C4-2B (cell line): Measurements from ENCODE around the gene PPARG.

Experiments
- ZFX ChIP-seq: fragments of 450-650 bp; IDR thresholded peaks from 2 replicates; pipeline ENCODE4 v1.6.1; 2017
- TF ChIP-seq, protein P1 (sequence below): fragments of 450-650 bp; conservative IDR thresholded peaks from 2 replicates; pipeline ENCODE4 v1.5.1; 2017; ENCODE audit warnings: mild to moderate bottlenecking

DNA sequence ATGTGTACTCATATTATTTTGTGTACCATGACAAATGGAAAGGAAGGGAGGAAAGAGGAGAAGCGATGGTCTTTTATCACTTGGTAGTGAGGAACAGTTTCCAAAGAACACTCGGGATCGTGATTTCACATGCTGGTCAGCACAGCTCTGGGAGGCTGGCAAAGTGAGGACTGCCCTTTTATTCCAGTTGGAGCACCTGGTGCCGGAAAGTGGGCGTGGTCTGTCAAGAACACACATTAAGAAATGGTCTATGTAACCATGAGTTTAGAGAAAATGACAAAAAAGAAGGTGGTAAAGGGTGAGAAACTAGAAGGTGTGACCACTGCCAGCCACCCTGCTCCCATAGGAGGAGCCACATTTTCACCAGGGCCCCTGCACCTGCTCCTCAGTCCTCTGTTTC lies 188.4 kb downstream of the PPARG start:
- TF ChIP-seq, protein P1, sequence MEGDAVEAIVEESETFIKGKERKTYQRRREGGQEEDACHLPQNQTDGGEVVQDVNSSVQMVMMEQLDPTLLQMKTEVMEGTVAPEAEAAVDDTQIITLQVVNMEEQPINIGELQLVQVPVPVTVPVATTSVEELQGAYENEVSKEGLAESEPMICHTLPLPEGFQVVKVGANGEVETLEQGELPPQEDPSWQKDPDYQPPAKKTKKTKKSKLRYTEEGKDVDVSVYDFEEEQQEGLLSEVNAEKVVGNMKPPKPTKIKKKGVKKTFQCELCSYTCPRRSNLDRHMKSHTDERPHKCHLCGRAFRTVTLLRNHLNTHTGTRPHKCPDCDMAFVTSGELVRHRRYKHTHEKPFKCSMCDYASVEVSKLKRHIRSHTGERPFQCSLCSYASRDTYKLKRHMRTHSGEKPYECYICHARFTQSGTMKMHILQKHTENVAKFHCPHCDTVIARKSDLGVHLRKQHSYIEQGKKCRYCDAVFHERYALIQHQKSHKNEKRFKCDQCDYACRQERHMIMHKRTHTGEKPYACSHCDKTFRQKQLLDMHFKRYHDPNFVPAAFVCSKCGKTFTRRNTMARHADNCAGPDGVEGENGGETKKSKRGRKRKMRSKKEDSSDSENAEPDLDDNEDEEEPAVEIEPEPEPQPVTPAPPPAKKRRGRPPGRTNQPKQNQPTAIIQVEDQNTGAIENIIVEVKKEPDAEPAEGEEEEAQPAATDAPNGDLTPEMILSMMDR, result no peak
- no peak for TF ChIP-seq ZFX
